HCT116 (cell line): ENCODE data around the gene SLC25A48.

Experiments
- CBX3 ChIP-seq: IDR thresholded peaks from 2 replicates; pipeline ENCODE4 v1.6.1; 2012; ENCODE audit warnings: low read depth
- EZH2 ChIP-seq: fragments of 200-600 bp; sonication (generic); IDR thresholded peaks from 2 replicates; pipeline ENCODE4 v1.6.1; 2017; ENCODE audit warnings: antibody characterized with exemption, mixed run types
- EZH2phosphoT487 ChIP-seq: fragments of 200-600 bp; IDR thresholded peaks from 2 replicates; pipeline ENCODE4 v1.6.1; 2018; ENCODE audit warnings: antibody characterized with exemption, borderline replicate concordance
- FOSL1 ChIP-seq: IDR thresholded peaks from 2 replicates; pipeline ENCODE4 v1.6.1; 2012; ENCODE audit warnings: low read depth
- JUND ChIP-seq: IDR thresholded peaks from 2 replicates; pipeline ENCODE4 v1.6.1; 2012
- POLR2A ChIP-seq: IDR thresholded peaks from 2 replicates; pipeline ENCODE4 v1.7.0; 2011; ENCODE audit warnings: borderline replicate concordance; ENCODE audit not compliant: insufficient read depth, insufficient read length; ENCODE audit errors: extremely low read depth
- POLR2AphosphoS5 ChIP-seq: IDR thresholded peaks from 2 replicates; pipeline ENCODE4 v1.6.1; 2011; ENCODE audit warnings: mild to moderate bottlenecking, low read depth, low read length, moderate library complexity
- SRF ChIP-seq: IDR thresholded peaks from 2 replicates; pipeline ENCODE4 v1.6.1; 2012; ENCODE audit warnings: low read depth
- YY1 ChIP-seq: IDR thresholded peaks from 2 replicates; pipeline ENCODE4 v1.6.1; 2011; ENCODE audit warnings: low read length, low read depth, moderate library complexity, mild to moderate bottlenecking; ENCODE audit not compliant: insufficient replicate concordance; ENCODE audit errors: extremely low read depth
- TF ChIP-seq, protein P1 (sequence below), 3 experiments: fragments of 200-600 bp in 1 of 3; sonication (generic) in 1 of 3; IDR thresholded peaks in 2 of 3; conservative IDR thresholded peaks in 1 of 3; 2 replicates each; pipeline ENCODE4 v1.5.1; 2012 to 2017; ENCODE audit warnings: low read depth in 2 of 3, low read length in 2 of 3, antibody characterized with exemption in 1 of 3, borderline replicate concordance in 1 of 3, control low read depth in 1 of 3, mild to moderate bottlenecking in 1 of 3, mixed read lengths in 1 of 3, mixed run types in 1 of 3, moderate library complexity in 1 of 3; ENCODE audit not compliant: insufficient read depth in 1 of 3
- TF ChIP-seq, protein P2 (sequence below): IDR thresholded peaks from 2 replicates; pipeline ENCODE4 v1.6.1; 2012

DNA sequence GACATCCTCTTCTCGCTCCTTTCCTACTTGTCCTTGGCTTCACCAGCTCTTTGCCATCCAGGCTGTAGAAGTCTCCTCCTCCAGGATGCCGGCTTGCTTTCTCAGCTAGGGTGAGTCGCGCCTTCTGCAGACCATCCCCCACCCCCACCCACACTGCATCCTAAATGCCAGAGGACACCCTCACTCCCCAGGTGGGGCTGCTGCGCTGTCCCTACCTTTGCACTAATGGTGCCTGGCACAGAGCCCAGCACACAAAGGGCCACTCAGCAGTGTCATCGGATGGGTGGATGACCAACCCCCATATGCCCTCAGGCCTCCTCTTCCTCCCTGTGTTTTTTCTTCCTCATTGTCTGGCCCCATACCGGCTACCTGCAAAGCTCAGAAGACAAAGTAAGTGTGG lies 46.3 kb downstream of the SLC25A48 start:
- TF ChIP-seq POLR2A (no peak), EZH2 (no peak), JUND (no peak), YY1 (no peak), POLR2AphosphoS5 (no peak), CBX3 (no peak), FOSL1 (no peak), SRF (no peak), EZH2phosphoT487 (no peak)
- TF ChIP-seq, protein P1, sequence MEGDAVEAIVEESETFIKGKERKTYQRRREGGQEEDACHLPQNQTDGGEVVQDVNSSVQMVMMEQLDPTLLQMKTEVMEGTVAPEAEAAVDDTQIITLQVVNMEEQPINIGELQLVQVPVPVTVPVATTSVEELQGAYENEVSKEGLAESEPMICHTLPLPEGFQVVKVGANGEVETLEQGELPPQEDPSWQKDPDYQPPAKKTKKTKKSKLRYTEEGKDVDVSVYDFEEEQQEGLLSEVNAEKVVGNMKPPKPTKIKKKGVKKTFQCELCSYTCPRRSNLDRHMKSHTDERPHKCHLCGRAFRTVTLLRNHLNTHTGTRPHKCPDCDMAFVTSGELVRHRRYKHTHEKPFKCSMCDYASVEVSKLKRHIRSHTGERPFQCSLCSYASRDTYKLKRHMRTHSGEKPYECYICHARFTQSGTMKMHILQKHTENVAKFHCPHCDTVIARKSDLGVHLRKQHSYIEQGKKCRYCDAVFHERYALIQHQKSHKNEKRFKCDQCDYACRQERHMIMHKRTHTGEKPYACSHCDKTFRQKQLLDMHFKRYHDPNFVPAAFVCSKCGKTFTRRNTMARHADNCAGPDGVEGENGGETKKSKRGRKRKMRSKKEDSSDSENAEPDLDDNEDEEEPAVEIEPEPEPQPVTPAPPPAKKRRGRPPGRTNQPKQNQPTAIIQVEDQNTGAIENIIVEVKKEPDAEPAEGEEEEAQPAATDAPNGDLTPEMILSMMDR (IDR thresholded peaks at IDR 0.05 in 2 of 3, conservative IDR thresholded peaks at IDR 0.05 in 1 of 3; ENCODE audit: borderline replicate concordance in 1 of 3, insufficient read depth in 1 of 3, low read depth in 2 of 3, low read length in 2 of 3): no peak
- TF ChIP-seq, protein P2, sequence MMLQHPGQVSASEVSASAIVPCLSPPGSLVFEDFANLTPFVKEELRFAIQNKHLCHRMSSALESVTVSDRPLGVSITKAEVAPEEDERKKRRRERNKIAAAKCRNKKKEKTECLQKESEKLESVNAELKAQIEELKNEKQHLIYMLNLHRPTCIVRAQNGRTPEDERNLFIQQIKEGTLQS: no peak
